NCI-H82 (cell line): ENCODE measurements around the gene SLC66A1.
A peak's percentile ranks its signal among the peaks of the same experiment; 100 is the strongest.

ENCODE experiments used
- DNase-seq: peaks from one replicate; lab custom pipeline; 2025; lab: John Stamatoyannopoulos, UW

SLC66A1 gene

DNA sequence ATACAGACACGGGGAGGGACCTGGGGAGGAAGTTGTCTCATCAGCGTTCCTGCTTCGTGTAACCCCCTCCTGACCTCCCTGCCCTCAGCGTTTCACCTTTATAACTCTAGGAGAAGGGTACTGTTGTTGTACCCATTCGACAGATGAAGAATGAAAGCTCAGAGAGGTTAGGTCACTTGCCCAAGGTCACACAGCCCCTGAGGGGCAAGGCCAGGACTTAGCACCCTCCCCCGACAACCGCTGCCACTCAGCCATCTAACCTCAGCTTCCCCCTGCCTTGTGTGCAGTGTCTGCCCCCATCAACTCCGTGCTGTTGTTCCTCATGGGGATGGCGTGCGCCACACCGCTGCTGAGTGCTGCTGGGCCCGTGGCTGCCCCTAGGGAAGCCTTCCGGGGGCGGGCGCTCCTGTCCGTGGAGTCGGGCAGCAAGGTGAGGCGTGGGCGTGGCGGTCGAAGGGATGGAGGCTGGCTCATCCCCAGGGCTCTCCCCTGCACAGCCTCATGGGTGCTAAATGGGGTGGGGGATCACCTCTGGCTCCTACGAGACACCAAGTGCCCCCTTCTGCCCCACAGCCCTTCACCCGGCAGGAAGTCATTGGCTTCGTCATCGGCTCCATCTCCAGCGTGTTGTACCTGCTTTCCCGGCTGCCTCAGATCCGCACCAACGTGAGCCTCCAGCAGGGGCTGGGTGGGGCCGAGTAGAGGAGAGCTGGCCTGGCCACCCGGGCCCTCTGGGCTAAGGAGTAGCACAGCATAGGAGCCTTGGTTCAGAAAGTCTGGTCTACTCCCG is 14.0 kb downstream of the SLC66A1 start:
- DNase-seq: no peak

DNA sequence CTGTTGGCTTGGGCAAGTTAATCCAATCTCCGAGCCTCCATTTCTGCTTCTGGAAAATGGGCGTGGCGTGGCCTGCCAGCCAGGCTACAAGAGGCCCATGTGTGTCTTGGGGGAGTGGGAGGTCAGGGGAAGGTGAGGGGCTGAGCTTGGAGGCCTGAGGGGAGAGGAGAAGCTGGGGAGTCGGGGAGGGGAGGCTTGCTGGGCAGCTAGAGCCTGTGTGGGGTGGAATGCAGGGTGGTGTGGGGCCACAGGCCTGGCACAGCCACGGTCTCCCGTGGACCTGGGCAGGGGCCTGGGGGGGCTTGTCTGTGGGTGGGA is 14.6 kb downstream of the SLC66A1 start:
- no peak for DNase-seq

GRCh38 chr1:19327301-19327700 is 15.2 kb downstream of the SLC66A1 start:
- DNase-seq: no peak

DNA sequence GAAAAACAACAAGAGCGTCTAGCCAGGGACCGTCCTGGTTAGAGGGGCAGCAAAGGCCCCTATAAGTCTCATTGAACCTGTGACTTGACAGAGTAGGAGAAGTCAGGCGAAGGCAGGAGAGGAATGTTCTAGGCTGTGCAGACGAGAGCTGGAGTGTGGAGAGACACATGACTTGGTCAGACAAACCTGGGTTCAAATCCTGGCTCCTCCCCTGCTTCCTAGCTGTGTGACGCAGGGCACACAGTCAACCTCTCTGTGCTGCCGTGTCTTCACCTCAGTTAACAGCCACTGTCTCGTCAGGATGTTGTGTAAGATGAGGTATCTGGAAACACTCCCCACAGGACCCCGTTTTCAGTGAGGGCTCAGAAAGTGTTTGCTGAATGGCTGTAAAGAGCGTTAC is 15.6 kb downstream of the SLC66A1 start:
- no peak for DNase-seq

- no peak for DNase-seq
These were observed 16.4 kb downstream of the SLC66A1 start for GRCh38 chr1:19328486-19328885.

DNA sequence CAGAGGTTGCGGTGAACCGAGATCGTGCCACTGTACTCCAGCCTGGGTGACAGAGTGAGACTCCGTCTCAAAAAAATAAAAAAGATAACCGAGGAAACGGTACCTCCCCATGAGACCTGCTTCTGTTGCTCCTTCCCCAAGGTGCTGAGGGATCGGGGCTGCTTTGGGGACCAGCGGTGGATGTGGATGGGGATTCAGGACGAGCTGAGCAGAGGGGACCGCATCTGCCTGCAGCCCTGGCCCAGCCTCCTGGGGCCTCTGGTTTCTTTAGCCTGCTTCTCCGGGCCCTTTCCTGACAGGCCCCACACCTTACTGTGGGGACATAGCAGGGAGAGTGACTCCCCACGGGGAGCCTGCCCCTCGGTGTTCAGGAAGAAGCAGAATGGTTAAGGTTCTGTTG is 17.1 kb downstream of the SLC66A1 start:
- DNase-seq: no peak

GRCh38 chr1:19329611-19330010 is 17.5 kb downstream of the SLC66A1 start:
- DNase-seq: no peak

- DNase-seq: no peak
These were observed 18.5 kb downstream of the SLC66A1 start for GRCh38 chr1:19330449-19331135.

DNA sequence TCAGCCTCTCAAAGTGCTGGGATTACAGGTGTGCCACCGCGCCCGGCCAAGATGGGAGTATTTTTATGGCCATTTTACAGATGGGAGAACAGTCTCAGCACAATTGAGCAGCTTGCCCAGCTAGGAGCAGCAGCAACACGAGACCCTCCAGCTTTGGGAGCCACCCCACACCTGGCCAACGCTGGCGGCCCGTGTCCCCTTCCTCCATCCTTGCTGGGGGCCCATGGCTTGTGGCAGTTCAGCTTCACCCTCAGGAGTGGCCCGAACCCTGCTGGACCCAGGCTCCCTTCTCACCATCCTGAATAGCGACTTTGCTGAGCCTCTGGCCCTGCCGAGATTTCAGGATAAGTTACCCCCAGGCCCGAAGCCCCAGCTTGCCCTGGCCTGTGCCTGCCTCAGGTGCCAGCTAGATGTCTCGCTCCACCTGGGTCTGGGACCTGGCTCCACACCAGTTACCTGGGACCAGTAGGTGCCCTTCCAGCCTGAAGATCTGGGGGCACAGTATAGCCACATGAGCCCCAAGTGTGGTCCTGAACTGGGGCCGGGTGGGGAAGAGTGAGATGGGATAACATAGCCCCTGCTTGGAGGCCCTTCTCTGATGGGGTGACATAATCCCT is 19.2 kb downstream of the SLC66A1 start:
- DNase-seq: no peak

DNA sequence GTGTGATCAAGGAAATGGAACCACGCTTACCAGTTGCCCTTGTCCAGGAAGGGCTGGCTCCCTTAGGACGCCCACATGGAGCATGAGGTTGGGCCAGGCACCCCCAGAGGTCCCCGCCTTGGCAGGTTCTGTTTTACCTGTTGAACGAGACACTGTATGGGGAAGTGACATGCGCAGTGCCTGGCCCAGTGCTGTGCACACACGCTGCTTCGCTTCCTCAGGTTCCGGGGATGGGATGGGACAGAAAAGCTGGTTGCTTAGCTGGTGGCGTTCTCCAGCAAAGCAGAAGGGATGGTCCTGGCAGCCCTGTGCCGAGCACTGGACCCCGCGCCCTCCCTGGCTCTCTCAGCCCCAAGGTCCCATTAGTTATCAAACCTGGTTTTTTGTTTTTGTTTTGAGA is 20.7 kb downstream of the SLC66A1 start:
- no peak for DNase-seq

DNA sequence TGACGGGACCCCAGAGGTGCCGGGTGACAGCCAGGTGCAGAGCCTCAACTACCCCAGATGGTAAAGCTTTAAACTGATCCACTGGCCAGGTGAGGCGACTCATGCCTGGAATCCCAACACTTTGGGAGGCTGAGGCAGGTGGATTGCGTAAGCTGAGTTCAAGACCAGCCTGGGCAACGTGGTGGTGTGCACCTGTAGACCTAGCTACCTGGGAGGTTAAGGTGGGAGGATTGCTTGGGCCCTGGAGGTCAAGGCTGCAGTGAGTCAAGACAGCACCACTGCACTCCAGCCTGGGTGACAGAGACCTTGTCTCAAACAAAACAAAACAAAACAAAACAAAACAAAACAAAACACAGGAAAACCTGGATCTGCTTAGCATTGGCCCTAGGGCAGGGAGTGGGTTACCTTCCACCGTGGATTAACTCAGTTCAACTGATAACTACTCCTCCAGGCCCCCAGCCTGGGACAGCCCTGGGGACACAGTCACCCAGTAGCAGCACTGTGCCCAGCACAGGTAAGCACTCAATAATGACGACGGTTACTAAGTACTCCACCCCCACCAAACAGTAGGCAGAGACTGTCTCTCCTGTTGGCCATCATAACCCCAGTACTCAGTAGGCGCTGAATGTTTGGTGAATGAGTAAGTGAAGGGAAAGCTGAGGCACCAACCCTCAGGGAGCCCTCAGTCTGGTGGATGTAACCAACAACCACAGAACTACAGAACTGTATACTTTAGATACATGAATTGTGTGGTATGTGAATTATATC is 21.6 kb downstream of the SLC66A1 start:
- no peak for DNase-seq

GRCh38 chr1:19336543-19336942 is 24.4 kb downstream of the SLC66A1 start:
- no peak for DNase-seq

GRCh38 chr1:19337289-19337688 is 25.2 kb downstream of the SLC66A1 start:
- no peak for DNase-seq

DNA sequence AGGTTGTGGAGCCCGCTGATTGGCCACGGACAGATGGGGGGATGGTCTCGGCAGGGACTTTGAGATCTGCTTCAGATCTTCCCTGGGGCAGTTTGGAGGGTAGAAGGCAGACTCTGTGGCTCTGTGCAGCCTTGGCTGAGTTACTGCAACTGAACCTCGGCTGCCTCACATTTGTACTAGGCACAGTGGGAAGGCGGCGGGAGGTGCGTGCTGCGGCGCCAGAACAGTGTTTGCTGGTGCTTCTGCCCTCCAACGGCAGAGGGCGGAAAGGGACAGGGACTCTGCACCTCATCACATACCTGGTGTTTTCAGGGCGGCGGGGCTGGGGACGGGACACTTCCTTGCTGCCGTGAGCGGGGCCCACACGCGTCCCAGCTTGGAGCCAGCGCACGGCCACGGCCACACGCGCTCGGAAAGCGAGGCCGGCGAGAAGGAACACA is 26.2 kb downstream of the SLC66A1 start:
- no peak for DNase-seq

GRCh38 chr1:19339214-19339861 is 27.2 kb downstream of the SLC66A1 start:
- DNase-seq: no peak

GRCh38 chr1:19340387-19340937 is 28.3 kb downstream of the SLC66A1 start:
- DNase-seq: no peak

GRCh38 chr1:19341201-19342061 is 29.3 kb downstream of the SLC66A1 start:
- DNase-seq: peak; percentile 87

DNA sequence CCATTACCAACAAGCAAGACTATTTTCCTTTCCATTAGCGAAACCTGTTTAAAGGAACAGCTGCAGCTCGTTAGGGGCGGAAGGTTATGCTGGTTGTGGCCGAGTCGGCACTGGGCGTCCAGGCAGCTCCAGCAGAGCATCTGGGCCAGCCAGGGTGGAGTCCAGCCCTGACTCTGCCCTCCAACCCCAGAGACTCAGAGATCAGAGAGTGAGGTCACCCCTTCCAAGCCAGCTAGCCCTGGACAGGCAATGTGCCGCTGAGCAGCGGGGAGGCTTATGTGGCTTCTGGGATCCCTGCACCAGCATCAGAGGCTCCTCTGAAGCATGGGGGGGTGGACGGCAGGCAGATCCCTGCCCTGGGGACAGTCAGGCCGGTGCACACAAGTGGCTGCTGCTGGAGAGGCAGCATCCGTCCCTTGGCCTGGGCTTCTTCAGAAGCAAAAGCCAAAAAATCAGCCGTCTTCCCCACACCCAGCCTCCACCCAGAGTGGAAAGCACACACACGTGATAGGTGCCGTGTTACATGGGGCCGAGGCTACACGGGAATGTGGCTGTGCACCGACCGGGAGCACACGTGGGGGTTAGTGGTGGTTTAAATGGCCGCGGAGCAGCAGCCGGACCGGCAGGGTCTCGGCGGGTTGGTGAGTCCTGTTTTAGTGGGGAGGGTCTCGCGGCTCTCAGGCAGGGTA is 30.1 kb downstream of the SLC66A1 start:
- no peak for DNase-seq

DNA sequence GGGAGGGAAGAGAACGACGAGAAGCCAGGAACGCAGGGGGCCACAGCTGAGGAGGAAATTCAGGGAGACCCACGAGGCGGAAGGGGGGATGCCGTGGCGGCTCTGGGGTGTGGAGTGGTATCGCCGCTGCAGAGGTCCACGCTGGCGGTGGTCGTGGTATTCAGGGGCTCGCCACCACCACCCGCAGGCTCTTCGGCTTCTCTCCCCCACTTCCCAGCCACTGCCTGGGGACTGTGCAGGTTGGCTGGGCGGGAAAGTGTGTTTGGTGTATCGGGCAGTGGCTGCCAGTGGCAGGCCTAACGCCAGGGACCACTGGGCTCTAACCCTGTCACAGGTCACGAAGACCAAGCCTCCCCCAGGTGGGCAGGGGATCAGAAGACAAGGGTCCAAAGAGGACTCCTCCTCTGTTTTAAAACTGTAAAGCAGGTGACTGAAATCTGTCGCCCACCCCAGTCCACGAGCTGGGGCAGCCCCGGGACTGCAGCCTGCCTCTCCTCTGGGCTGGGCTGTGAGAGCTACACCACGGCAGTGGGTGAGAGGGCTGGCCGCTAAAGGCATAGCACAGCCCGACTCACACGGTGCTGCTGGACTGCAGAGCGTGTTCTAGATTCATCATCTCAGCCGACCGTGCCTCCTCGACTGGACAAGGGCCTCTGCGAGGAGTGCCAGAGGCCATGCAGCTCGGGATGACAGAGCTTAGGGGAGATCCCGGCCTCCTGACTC is 30.9 kb downstream of the SLC66A1 start:
- no peak for DNase-seq
